GM12878 (cell line): ENCODE data around the gene OTULINL. TPM values are rescaled to one million over a fixed set of nuclear protein-coding genes. Genes with fewer than 3 reads are reported as not detected.

ENCODE experiments used
- E4F1 ChIP-seq: fragments of 450-650 bp; IDR thresholded peaks from 2 replicates; pipeline ENCODE4 v1.6.1; 2018; ENCODE audit warnings: borderline replicate concordance, mild to moderate bottlenecking; ENCODE audit not compliant: partially characterized antibody
- RELB ChIP-seq: fragments of 450-650 bp; IDR thresholded peaks from 2 replicates; pipeline ENCODE4 v1.6.1; 2017; ENCODE audit warnings: low read depth, mild to moderate bottlenecking, moderate library complexity
- STAT1 ChIP-seq: fragments of 450-650 bp; conservative IDR thresholded peaks from 2 replicates; pipeline ENCODE4 v1.6.1; 2014; ENCODE audit warnings: antibody characterized with exemption, mild to moderate bottlenecking
- TCF7 ChIP-seq: IDR thresholded peaks from 2 replicates; pipeline ENCODE4 v1.6.1; 2014; ENCODE audit warnings: antibody characterized with exemption, borderline replicate concordance
- polyA plus RNA-seq, 11 experiments: library from polyadenylated mRNA; depleted of rRNA in 4 of 11; unstranded in 6 of 11; stranded (reverse) in 5 of 11; fragments of >200 nt; fragmentation: Nextera tagmentation in 4 of 11; fragmentation: Illumina TruSeq in 1 of 11; extraction: Ambion mirVana in 4 of 11; extraction: Trizol in 1 of 11; gene quantifications; 1 replicate in 1 of 11; 2 replicates in 10 of 11; pipeline versions ENCODE4 v1.2.1 to v1.2.3, GENCODE V29; 2011 to 2016; ENCODE audit warnings: inconsistent platforms in 2 of 11, missing spikeins in 2 of 11, low read depth in 1 of 11
- total RNA-seq, 4 experiments: library from RNA; depleted of rRNA in 3 of 4; stranded (reverse); fragments of >200 nt in 3 of 4; fragmentation: Illumina TruSeq in 1 of 4; extraction: Trizol in 1 of 4; gene quantifications; 2 replicates each; pipeline versions ENCODE4 v1.2.1 to v1.2.3, GENCODE V29; 2013 to 2021
- TF ChIP-seq, protein P1 (sequence below): IDR thresholded peaks from 2 replicates; pipeline ENCODE4 v1.6.1; 2012; ENCODE audit warnings: improper control_type of control experiment, low read depth, low read length; ENCODE audit not compliant: insufficient replicate concordance

The OTULINL gene
- total and polyA plus RNA-seq, 10 of the 15 experiments (the other 5 are each of a cell fraction or from before 2014, with no cell fraction given) = 0.60 to 4.7 (median 1.8) TPM

- TF ChIP-seq E4F1 (no peak), TCF7 (no peak), STAT1 (no peak), RELB (no peak)
- TF ChIP-seq, protein P1, sequence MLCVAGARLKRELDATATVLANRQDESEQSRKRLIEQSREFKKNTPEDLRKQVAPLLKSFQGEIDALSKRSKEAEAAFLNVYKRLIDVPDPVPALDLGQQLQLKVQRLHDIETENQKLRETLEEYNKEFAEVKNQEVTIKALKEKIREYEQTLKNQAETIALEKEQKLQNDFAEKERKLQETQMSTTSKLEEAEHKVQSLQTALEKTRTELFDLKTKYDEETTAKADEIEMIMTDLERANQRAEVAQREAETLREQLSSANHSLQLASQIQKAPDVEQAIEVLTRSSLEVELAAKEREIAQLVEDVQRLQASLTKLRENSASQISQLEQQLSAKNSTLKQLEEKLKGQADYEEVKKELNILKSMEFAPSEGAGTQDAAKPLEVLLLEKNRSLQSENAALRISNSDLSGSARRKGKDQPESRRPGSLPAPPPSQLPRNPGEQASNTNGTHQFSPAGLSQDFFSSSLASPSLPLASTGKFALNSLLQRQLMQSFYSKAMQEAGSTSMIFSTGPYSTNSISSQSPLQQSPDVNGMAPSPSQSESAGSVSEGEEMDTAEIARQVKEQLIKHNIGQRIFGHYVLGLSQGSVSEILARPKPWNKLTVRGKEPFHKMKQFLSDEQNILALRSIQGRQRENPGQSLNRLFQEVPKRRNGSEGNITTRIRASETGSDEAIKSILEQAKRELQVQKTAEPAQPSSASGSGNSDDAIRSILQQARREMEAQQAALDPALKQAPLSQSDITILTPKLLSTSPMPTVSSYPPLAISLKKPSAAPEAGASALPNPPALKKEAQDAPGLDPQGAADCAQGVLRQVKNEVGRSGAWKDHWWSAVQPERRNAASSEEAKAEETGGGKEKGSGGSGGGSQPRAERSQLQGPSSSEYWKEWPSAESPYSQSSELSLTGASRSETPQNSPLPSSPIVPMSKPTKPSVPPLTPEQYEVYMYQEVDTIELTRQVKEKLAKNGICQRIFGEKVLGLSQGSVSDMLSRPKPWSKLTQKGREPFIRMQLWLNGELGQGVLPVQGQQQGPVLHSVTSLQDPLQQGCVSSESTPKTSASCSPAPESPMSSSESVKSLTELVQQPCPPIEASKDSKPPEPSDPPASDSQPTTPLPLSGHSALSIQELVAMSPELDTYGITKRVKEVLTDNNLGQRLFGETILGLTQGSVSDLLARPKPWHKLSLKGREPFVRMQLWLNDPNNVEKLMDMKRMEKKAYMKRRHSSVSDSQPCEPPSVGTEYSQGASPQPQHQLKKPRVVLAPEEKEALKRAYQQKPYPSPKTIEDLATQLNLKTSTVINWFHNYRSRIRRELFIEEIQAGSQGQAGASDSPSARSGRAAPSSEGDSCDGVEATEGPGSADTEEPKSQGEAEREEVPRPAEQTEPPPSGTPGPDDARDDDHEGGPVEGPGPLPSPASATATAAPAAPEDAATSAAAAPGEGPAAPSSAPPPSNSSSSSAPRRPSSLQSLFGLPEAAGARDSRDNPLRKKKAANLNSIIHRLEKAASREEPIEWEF = no peak
- TF ChIP-seq, all 136 proteins: peak for 0
These were observed 68.5 kb downstream of the OTULINL start (continued) for GRCh38 chr5:14650052-14650451.
